PC-9 (cell line): ENCODE results near the gene NBPF12. TPM values are rescaled to one million over a fixed set of nuclear protein-coding genes. Genes with fewer than 3 reads are reported as not detected.
"Not testable (repeated sequence)": the region's sequence is repeated elsewhere in the genome, so short reads cannot be mapped to it uniquely, and the experiment has no call there.

Experiments used
- Bru-seq: library from RNA; stranded (reverse); fragments of 400-500 nt; gene quantifications from one replicate; lab custom pipeline; 2021; lab: Mats Ljungman, UMichigan
- BruChase-seq, 2 experiments: library from RNA; stranded (reverse); fragments of 400-500 nt; gene quantifications; one replicate each; lab custom pipeline; 2021; lab: Mats Ljungman, UMichigan
- BruUV-seq: library from RNA; stranded (reverse); fragments of 400-500 nt; replicated peaks from 2 replicates; lab custom pipeline; 2021; lab: Mats Ljungman, UMichigan
- CTCF ChIA-PET: fragments of 300-600 bp; sonication (Branson Sonifier 250); formaldehyde crosslinking; loops from one replicate; lab custom pipeline; 2022; ENCODE audit warnings: antibody characterized with exemption; lab: Charles Lee
- POLR2A ChIA-PET: fragments of 300-600 bp; sonication (Branson Sonifier 250); formaldehyde crosslinking; loops from one replicate; lab custom pipeline; 2022; ENCODE audit warnings: antibody characterized with exemption; ENCODE audit not compliant: unreplicated experiment; lab: Charles Lee
- DNase-seq, 2 experiments: peaks; one replicate each; pipeline versions ENCODE4 v3.0.0 to v3.0.0-alpha.2; 2015 to 2022; ENCODE audit warnings: mixed read lengths in 1 of 2
- H2AFZ ChIP-seq: fragments of 200-600 bp; sonication (generic); 2 replicates; pipeline ENCODE4 v1.8.1; 2017; ENCODE audit warnings: antibody characterized with exemption
- H3F3A ChIP-seq: fragments of 200-600 bp; sonication (generic); 2 replicates; pipeline ENCODE4 v1.8.1; 2017; ENCODE audit warnings: antibody characterized with exemption, mild to moderate bottlenecking, low read depth; ENCODE audit not compliant: insufficient read depth
- H3K27ac ChIP-seq: fragments of 200-600 bp; sonication (generic); 2 replicates; pipeline ENCODE4 v1.6.1; 2016; ENCODE audit warnings: mixed run types
- H3K27me3 ChIP-seq: fragments of 200-600 bp; sonication (generic); 2 replicates; pipeline ENCODE4 v1.6.1; 2016; ENCODE audit warnings: low read depth, mixed run types; ENCODE audit not compliant: insufficient read depth
- H3K36me3 ChIP-seq: fragments of 200-600 bp; sonication (generic); 2 replicates; pipeline ENCODE4 v1.6.1; 2016; ENCODE audit warnings: low read depth, mixed run types
- H3K4me1 ChIP-seq: fragments of 200-600 bp; sonication (generic); replicated peaks from 2 replicates; pipeline ENCODE4 v1.6.1; 2016; ENCODE audit warnings: mixed run types; ENCODE audit not compliant: insufficient read depth
- H3K4me2 ChIP-seq: fragments of 200-600 bp; sonication (generic); 2 replicates; pipeline ENCODE4 v1.6.1; 2017; ENCODE audit warnings: mixed run types
- H3K4me3 ChIP-seq: fragments of 200-600 bp; sonication (generic); 2 replicates; pipeline ENCODE4 v1.6.1; 2016; ENCODE audit warnings: mixed run types
- H3K79me2 ChIP-seq: fragments of 200-600 bp; sonication (generic); 2 replicates; pipeline ENCODE4 v1.6.1; 2017; ENCODE audit warnings: low read depth, mixed run types
- H3K9me2 ChIP-seq: fragments of 200-600 bp; sonication (generic); 2 replicates; pipeline ENCODE4 v1.8.1; 2017; ENCODE audit warnings: mild to moderate bottlenecking; ENCODE audit not compliant: insufficient read depth
- H3K9me3 ChIP-seq: fragments of 200-600 bp; sonication (generic); 2 replicates; pipeline ENCODE4 v1.8.1; 2016; ENCODE audit warnings: low read depth; ENCODE audit not compliant: insufficient read depth
- H4K20me1 ChIP-seq: fragments of 200-600 bp; sonication (generic); 2 replicates; pipeline ENCODE4 v1.8.1; 2017; ENCODE audit not compliant: insufficient read depth
- intact Hi-C: fragments of 100-400 bp; cut with micrococcal nuclease; formaldehyde crosslinking; loops from one replicate; pipeline ENCODE4 v1.10.0; 2022; ENCODE audit not compliant: unreplicated experiment
- long read RNA-seq: library from polyadenylated mRNA; stranded (forward); transcript quantifications from one replicate; pipeline ENCODE4 v2.0.0, GENCODE V29; 2022
- total RNA-seq: library from RNA; stranded (reverse); gene quantifications from 2 replicates; pipeline ENCODE4 v1.2.3, GENCODE V29; 2021

Gene NBPF12
- total RNA-seq, result 5.9 and 6.7 TPM in 2 replicates
- Bru-seq, nascent RNA, result percentile 58 among the genes with signal in this experiment
- percentile 69 among the genes with signal in this experiment for BruChase-seq, experiment 1, labeled RNA remaining after a 2-hour chase
- percentile 61 among the genes with signal in this experiment for BruChase-seq, experiment 2, labeled RNA remaining after a 6-hour chase
- long read RNA-seq, partial matches to known transcripts, result 3 of 7 reads
- long read RNA-seq, other reads (novel, unspliced or antisense), result 4 of 7 reads

GRCh38 chr1:146938242-146938902, at the start of gene NBPF12:
Gene NBPF12, plus strand, starts transcription at chr1:146938324. Its CDS starts 21,820 bp downstream, at chr1:146960144.
- H3K27me3 ChIP-seq, intact Hi-C loops, H3K4me1 ChIP-seq, H4K20me1 ChIP-seq, H3K36me3 ChIP-seq, H3F3A ChIP-seq, POLR2A ChIA-PET, H3K9me3 ChIP-seq, CTCF ChIA-PET, H3K9me2 ChIP-seq: not testable (repeated sequence)
- Histone ChIP-seq H3K27ac (peak within 1 kb of the TSS; percentile 47), H2AFZ (peak within 1 kb of the TSS; percentile 89), H3K4me2 (peak within 1 kb of the TSS; percentile 76), H3K79me2 (peaks cover 10% of the 10 kb centered on the region), H3K4me3 (peak within 1 kb of the TSS; percentile 79)
- TSS peak; percentile 37 for BruUV-seq
- DNase-seq, result peak; percentile 58 to 80

GRCh38 chr1:146891355-146891754, 46.8 kb upstream of the NBPF12 start:
- H2AFZ ChIP-seq, H3K4me3 ChIP-seq, DNase-seq, CTCF ChIA-PET, H3K9me3 ChIP-seq, H3F3A ChIP-seq, H3K27ac ChIP-seq, POLR2A ChIA-PET, H3K9me2 ChIP-seq, H3K27me3 ChIP-seq, H4K20me1 ChIP-seq, BruUV-seq, H3K79me2 ChIP-seq, H3K4me1 ChIP-seq, H3K4me2 ChIP-seq, intact Hi-C loops, H3K36me3 ChIP-seq: not testable (repeated sequence)

GRCh38 chr1:146892331-146892730, 45.8 kb upstream of the NBPF12 start:
- CTCF ChIA-PET, H4K20me1 ChIP-seq, H3K27me3 ChIP-seq, H3K9me3 ChIP-seq, H3K79me2 ChIP-seq, H2AFZ ChIP-seq, H3K36me3 ChIP-seq, H3K4me2 ChIP-seq, intact Hi-C loops, H3K4me3 ChIP-seq, H3K27ac ChIP-seq, POLR2A ChIA-PET, H3K9me2 ChIP-seq, BruUV-seq, H3K4me1 ChIP-seq, DNase-seq, H3F3A ChIP-seq: not testable (repeated sequence)

- H3K36me3 ChIP-seq, H4K20me1 ChIP-seq, H3K9me2 ChIP-seq, H2AFZ ChIP-seq, H3F3A ChIP-seq, DNase-seq, H3K79me2 ChIP-seq, POLR2A ChIA-PET, CTCF ChIA-PET, H3K4me2 ChIP-seq, H3K9me3 ChIP-seq, H3K27ac ChIP-seq, H3K4me1 ChIP-seq, intact Hi-C loops, H3K4me3 ChIP-seq, H3K27me3 ChIP-seq, BruUV-seq: not testable (repeated sequence)
These were observed 30.4 kb upstream of the NBPF12 start for GRCh38 chr1:146907565-146908261.

GRCh38 chr1:146912975-146913374, 25.1 kb upstream of the NBPF12 start:
- H3K36me3 ChIP-seq, H3K4me3 ChIP-seq, H3K27ac ChIP-seq, H2AFZ ChIP-seq, H3F3A ChIP-seq, H3K9me3 ChIP-seq, POLR2A ChIA-PET, H3K9me2 ChIP-seq, H3K79me2 ChIP-seq, H4K20me1 ChIP-seq, BruUV-seq, H3K4me2 ChIP-seq, H3K27me3 ChIP-seq, intact Hi-C loops, CTCF ChIA-PET, H3K4me1 ChIP-seq: not testable (repeated sequence)
- DNase-seq, result peak in 1 of 2 experiments; percentile 54

GRCh38 chr1:146920811-146921210, 17.3 kb upstream of the NBPF12 start:
- H3K4me1 ChIP-seq, H3K9me3 ChIP-seq, H3F3A ChIP-seq, H3K9me2 ChIP-seq, CTCF ChIA-PET, intact Hi-C loops, H3K4me2 ChIP-seq, H3K79me2 ChIP-seq, H2AFZ ChIP-seq, H3K27ac ChIP-seq, H3K4me3 ChIP-seq, H3K36me3 ChIP-seq, DNase-seq, BruUV-seq, POLR2A ChIA-PET, H3K27me3 ChIP-seq, H4K20me1 ChIP-seq: not testable (repeated sequence)

- H4K20me1 ChIP-seq, H3K79me2 ChIP-seq, H3K4me3 ChIP-seq, H3F3A ChIP-seq, POLR2A ChIA-PET, H3K36me3 ChIP-seq, H3K27me3 ChIP-seq, BruUV-seq, H3K27ac ChIP-seq, DNase-seq, H3K4me2 ChIP-seq, H3K9me3 ChIP-seq, H2AFZ ChIP-seq, H3K4me1 ChIP-seq, CTCF ChIA-PET, intact Hi-C loops, H3K9me2 ChIP-seq: not testable (repeated sequence)
These were observed 15.5 kb upstream of the NBPF12 start for GRCh38 chr1:146922614-146923013.
